ENCODE results near the gene MFSD2B. TPM values are rescaled to one million over a fixed set of nuclear protein-coding genes. Genes with fewer than 3 reads are reported as not detected.

MFSD2B gene
- total RNA-seq, 1 donor from 2014 or later, result not detected

- Histone ChIP-seq H2AFZ (replicated peaks) (no peak overlapping the region), H3K27me3 (no peaks in the 10 kb centered on the region), H3K9me3 (ENCODE audit: low read depth) (no peaks in the 10 kb centered on the region), H3K4me3 (no peak overlapping the region), H3K27ac (no peak overlapping the region), H3K9ac (no peak overlapping the region), H3K79me2 (ENCODE audit: low read depth) (peaks cover 51% of the 10 kb centered on the region), H3K4me1 (no peaks in the 10 kb centered on the region), H3F3A (ENCODE audit: low read depth) (peaks cover 36% of the 10 kb centered on the region), H3K4me2 (no peak overlapping the region), H3K36me3 (peaks cover 11% of the 10 kb centered on the region), H4K20me1 (ENCODE audit: low read depth) (peaks cover 28% of the 10 kb centered on the region)
- H3K4me3 Mint-ChIP-seq, result peak overlapping the region; percentile 3
- peaks cover 22% of the 10 kb centered on the region for H3K4me1 Mint-ChIP-seq
- peaks cover 13% of the 10 kb centered on the region for H3K36me3 Mint-ChIP-seq
- no peak overlapping the region for H3K27ac Mint-ChIP-seq
- H3K9me3 Mint-ChIP-seq, result no peaks in the 10 kb centered on the region
- H3K27me3 Mint-ChIP-seq (ENCODE audit: insufficient read depth, low read depth), result peaks cover 2% of the 10 kb centered on the region
- TF ChIP-seq EZH2 (IDR thresholded peaks at IDR 0.05) (no peak), CTCF (IDR thresholded peaks at IDR 0.05) (no peak), EZH2phosphoT487 (IDR thresholded peaks at IDR 0.05) (no peak)
- no peak for DNase-seq (ENCODE audit: low spot score)
Measured at GRCh38 chr2:24073816-24074215, 63.9 kb downstream of the MFSD2B start.

DNA sequence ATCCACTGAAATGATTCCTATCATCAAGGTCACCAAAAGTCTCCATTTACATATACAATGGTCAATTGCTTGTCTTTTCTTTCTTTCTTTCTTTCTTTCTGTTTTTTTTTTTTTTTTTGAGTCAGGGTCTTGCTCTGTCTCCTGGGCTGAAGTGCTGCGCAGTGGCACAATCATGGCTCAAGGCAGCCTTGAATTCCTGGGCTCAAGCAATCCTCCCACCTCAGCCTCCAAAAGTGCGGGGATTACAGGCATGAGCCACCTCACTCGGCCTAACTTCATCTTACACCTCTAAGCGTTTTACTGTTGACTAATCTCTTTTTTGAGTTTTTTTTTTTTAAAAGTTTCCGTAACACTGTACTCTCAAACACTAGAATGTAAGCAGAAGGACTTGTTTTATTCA lies 65.4 kb downstream of the MFSD2B start:
- Histone ChIP-seq H3K4me3 (peak overlapping the region; percentile 79), H3K27ac (no peak overlapping the region), H3K4me1 (no peaks in the 10 kb centered on the region), H3K79me2 (ENCODE audit: low read depth) (peaks cover 48% of the 10 kb centered on the region), H3K9me3 (ENCODE audit: low read depth) (no peaks in the 10 kb centered on the region), H3K4me2 (peak overlapping the region; percentile 86), H3F3A (ENCODE audit: low read depth) (peaks cover 36% of the 10 kb centered on the region), H3K36me3 (peaks cover 11% of the 10 kb centered on the region), H2AFZ (replicated peaks) (no peak overlapping the region), H3K9ac (peak overlapping the region; percentile 81), H3K27me3 (no peaks in the 10 kb centered on the region), H4K20me1 (ENCODE audit: low read depth) (peaks cover 25% of the 10 kb centered on the region)
- Mint-ChIP-seq H3K36me3 (peaks cover 11% of the 10 kb centered on the region), H3K27ac (no peak overlapping the region), H3K27me3 (ENCODE audit: insufficient read depth, low read depth) (peaks cover 4% of the 10 kb centered on the region), H3K4me3 (peak overlapping the region; percentile 96), H3K9me3 (no peaks in the 10 kb centered on the region), H3K4me1 (peaks cover 22% of the 10 kb centered on the region)
- DNase-seq (ENCODE audit: low spot score), result no peak
- no peak for TF ChIP-seq CTCF (IDR thresholded peaks at IDR 0.05)
- no peak for TF ChIP-seq EZH2phosphoT487 (IDR thresholded peaks at IDR 0.05)
- TF ChIP-seq EZH2 (IDR thresholded peaks at IDR 0.05), result no peak

Small RNA genes within 50 kb of the gene (small RNA-seq; reads per million reads assigned to genes)
- gene RN7SL610P, result not detected
- gene RNU6-370P, result not detected

Other genes starting within 250 kb of the MFSD2B start
- 22.4 and 38.7 TPM in 2 replicates for gene ATAD2B, start 83.0 kb upstream of the MFSD2B start, total RNA-seq (ENCODE audit: low replicate concordance)
- gene UBXN2A, start 69.6 kb upstream of the MFSD2B start, total RNA-seq (ENCODE audit: low replicate concordance), result 18.3 and 24.1 TPM in 2 replicates
- 21.6 and 25.9 TPM in 2 replicates for gene WDCP, start 37.3 kb downstream of the MFSD2B start, total RNA-seq (ENCODE audit: low replicate concordance)
- gene FKBP1B, start 39.7 kb downstream of the MFSD2B start, total RNA-seq (ENCODE audit: low replicate concordance), result 46.0 and 58.6 TPM in 2 replicates
- 186 and 329 TPM in 2 replicates for gene SF3B6, start 66.2 kb downstream of the MFSD2B start, total RNA-seq (ENCODE audit: low replicate concordance)
- gene TP53I3, start 74.7 kb downstream of the MFSD2B start, total RNA-seq (ENCODE audit: low replicate concordance), result 25.8 and 36.5 TPM in 2 replicates
- 0.21 and 0.43 TPM in 2 replicates for gene PFN4, start 113.2 kb downstream of the MFSD2B start, total RNA-seq (ENCODE audit: low replicate concordance)
- 27.1 and 31.2 TPM in 2 replicates for gene FAM228B, start 113.4 kb downstream of the MFSD2B start, total RNA-seq (ENCODE audit: low replicate concordance)
- 0.34 TPM in 1 of 2 replicates, not detected in the other for gene FAM228A, start 165.0 kb downstream of the MFSD2B start, total RNA-seq (ENCODE audit: low replicate concordance)